Fibroblast of skin of right quadriceps (primary cell): ENCODE data around the gene HSPBP1.

Source experiments
- DNase-seq: peaks from one replicate; pipeline ENCODE4 v3.0.0-alpha.2; 2013

Gene HSPBP1

GRCh38 chr19:55304980-55305379 lies 25.1 kb upstream of the HSPBP1 start:
- no peak for DNase-seq

DNA sequence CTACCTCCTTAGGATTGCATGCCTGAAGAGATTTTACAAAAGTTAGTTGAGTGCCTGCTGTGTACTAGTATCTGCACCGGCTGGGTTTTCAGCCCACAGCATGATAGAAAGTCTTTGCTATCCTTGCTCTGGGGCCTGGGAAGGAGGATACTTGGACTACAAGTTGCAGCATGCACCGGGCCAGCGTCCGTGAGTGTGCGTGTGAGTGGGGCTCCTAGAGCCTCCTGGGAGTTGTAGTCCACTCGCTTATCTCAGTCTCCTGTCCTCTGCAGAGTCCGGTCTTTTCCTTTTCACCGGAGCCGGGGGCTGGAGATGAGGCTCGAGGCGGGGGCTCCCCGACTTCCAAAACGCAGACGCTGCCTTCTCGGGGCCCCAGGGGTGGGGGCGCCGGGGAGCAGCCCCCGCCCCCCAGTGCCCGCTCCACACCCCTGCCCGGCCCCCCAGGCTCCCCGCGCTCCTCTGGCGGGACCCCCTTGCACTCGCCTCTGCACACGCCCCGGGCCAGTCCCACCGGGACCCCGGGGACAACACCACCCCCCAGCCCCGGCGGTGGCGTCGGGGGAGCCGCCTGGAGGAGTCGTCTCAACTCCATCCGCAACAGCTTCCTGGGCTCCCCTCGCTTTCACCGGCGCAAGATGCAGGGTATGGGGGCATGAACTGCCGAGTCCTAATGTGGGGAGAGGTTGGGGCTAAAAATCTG lies 24.5 kb upstream of the HSPBP1 start:
- DNase-seq, result no peak

GRCh38 chr19:55303477-55303876 lies 23.6 kb upstream of the HSPBP1 start:
- DNase-seq, result no peak

GRCh38 chr19:55302318-55302703 lies 22.4 kb upstream of the HSPBP1 start:
- no peak for DNase-seq

- peak; percentile 68 for DNase-seq
Measured at GRCh38 chr19:55301459-55302317, 21.8 kb upstream of the HSPBP1 start.

- DNase-seq, result no peak
Measured at GRCh38 chr19:55300886-55301458, 21.1 kb upstream of the HSPBP1 start.

- no peak for DNase-seq
Measured at GRCh38 chr19:55299991-55300390, 20.1 kb upstream of the HSPBP1 start.

DNA sequence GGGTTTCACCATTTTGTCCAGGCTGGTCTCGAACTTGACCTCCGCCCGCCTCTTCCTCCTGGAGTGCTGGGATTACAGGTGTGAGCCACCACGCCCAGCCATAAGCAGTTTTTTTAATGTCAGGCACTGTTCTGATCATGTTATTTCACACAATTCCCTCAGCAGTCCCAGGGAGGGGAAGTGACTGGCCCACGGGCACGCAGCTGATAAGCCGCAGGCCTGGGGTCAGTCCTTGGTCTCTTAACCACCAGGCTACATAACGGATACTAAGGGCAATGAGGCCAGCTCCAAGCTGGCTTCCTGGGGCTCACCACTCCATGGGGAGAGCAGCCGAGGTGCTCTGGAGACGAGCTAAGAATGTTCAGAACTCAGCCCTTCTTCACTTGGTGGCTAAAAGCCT lies 17.4 kb upstream of the HSPBP1 start:
- no peak for DNase-seq

- DNase-seq, result no peak
Measured at GRCh38 chr19:55289117-55289796, 9.3 kb upstream of the HSPBP1 start.

DNA sequence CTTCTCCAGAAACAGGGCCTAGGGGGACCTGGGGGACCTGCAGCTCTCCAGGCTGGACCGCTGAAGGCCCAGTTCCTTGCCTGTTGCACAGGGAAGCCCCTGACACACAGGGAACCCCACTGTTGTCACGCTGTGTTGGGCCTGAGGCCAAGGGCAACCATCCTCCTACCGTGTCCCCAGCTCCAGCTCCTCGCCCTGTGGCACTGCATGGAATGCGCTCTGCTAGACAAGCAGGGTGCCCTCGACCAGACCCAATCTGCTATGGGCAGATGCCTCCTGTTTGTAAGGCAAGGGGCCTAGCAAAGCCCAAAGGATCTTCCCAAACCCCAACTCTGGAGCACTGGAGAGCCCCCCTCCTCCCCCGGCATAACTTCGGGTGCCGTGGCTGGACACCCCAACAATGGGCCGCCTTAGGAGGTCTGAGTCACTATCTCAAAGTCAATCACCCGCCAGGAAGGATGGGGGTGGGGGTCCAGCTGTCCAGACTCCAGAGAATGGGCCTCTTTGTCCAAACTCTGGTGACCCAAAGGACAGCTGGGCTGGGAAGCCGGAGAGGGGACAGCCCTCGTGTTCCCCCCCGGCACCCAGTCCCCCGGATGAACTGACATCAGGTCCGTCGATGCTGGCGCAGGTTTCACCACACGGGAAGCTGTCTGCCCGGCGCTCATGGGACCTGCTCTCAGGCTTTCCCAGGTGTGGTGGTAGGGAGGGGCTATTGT lies 7.6 kb upstream of the HSPBP1 start:
- no peak for DNase-seq

- DNase-seq, result no peak
Measured at GRCh38 chr19:55285229-55285890, 5.5 kb upstream of the HSPBP1 start.

DNA sequence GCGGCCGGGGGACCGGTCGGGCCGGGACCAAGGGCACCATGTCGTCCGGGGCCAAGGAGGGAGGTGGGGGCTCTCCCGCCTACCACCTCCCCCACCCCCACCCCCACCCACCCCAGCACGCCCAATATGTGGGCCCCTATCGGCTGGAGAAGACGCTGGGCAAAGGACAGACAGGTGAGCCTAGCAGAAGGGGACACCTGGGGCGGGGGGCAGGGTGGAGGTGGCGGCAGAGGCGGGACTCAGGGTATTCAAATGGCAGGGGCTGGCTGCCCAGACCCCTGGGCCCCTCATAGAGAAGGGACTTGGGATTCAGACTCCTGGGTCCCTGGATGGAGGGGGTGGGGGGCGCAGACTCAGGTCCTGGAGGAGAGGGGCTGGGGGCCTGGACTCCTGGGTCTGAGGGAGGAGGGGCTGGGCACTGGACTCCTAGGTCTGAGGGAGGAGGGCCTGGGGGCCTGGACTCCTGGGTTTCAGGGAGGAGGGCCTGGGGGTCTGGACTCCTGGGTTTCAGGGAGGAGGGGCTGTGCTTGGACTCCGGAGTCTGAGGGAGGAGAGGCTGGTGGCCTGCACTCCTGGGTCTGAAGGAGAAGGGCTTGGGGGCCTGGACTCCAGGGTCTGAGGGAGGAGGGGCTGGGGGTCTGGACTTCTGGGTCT lies 4.6 kb upstream of the HSPBP1 start:
- DNase-seq, result no peak

- peak; percentile 85 for DNase-seq
Measured at GRCh38 chr19:55283548-55284377, 3.9 kb upstream of the HSPBP1 start, which contains the start of gene BRSK1. Gene BRSK1, plus strand, starts transcription at chr19:55283997. Its CDS starts 446 bp downstream, at chr19:55284443.

DNA sequence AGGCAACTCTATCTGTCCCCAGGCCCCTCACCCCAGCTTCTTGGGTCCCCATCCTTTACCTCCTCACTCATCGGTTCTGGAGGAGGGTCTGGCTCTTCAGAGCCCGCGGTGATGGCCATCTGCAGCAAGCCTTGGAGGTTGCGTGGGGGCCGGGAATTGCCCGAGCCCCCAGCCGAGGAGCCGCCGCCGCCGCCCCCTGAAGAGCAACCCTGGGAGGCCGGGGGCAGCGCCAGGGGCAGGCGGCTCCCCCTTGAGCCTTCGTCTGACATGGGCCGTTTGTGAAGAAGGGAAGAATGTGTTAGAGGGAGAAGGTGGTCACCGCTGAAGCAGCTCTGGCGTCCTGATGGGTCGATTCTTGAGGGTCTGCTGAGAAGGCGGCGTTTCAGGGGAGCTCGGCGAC lies 570 bp downstream of the HSPBP1 start:
- DNase-seq, result no peak

DNA sequence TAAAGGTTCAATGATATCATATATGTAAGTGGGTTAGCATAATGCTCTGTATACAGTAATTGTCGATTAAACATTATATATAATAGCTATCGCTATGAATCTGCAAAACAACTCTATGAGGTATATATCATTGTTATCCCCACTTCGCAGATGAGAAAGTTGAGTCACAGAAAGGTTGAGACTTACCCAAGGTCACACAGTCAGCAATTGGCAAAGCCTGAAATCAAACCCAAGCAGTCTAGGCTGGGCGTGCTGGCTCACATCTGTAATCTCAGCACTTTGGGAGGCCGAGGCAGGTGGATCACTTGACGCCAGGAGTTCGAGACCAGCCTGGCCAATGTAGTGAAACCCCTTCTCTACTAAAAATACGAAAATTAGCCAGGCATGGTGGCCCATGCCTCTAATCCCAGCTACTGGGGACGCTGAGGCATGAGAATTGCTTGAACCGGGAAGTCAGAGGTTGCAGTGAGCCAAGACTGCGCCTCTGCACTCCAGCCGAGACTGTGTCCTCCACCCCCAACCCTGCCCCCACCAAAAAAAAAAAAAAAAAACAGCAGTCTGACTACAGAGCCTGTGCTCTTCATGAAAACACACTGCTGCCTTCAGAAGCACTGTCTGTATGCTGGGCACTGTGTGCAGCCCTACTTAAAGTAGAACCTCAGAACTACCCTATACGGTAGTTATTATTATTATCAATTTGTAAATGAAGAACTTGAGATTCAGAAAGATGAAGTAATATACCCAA lies 1.3 kb downstream of the HSPBP1 start:
- no peak for DNase-seq

- no peak for DNase-seq
Measured at GRCh38 chr19:55277494-55277893, 2.4 kb downstream of the HSPBP1 start.

- no peak for DNase-seq
Measured at GRCh38 chr19:55276720-55277430, 3.0 kb downstream of the HSPBP1 start.

DNA sequence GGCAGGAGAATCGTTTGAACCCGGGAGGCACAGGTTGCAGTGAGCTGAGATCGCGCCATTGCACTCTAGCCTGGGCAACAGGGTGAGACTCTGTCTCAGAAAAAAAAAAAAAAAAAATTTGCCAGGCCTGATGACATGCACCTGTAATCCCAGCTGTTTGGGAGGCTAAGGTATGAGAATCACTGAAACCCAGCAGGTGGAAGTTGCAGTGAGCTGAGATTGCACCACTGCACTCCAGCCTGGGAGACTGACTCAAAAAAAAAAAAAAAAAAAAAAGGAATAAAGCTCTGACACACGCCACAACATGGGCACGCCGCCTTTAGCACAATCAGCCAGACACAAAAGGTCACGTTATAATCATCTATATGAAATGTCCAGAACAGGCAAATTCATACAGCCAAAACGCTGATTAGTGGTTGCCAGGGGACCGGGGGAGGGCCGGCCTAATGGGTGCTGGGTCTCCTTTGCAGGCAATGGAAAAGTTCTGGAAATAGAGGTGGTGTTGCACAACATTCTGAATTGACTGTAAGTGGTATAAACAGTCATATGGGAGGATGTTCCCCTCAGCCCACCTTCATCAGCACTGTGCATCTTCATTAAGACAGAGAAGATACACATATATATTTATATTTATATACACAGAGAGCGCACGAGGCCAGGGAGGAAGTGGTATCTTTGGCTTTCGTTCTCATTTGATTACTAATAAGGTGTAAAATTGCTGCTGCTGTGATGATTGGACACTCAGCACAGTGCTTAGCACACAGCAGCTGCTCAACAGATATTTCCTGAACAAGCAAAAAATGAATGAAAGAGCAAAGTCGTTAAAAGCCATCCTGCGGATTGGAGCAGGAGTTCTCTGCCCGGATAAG lies 3.8 kb downstream of the HSPBP1 start:
- DNase-seq, result no peak
